BLaER1 treated with 17β-estradiol and CSF1 and Interleukin-3, amounts not matched to agents 10 nM and 100 nM (cell line): Measurements from ENCODE around the gene ANO2.

Source experiments
- H3K27ac ChIP-seq, 11 experiments: shearing (Covaris generic); formaldehyde crosslinking; 2 replicates each; pipeline ENCODE4 v1.8.1; 2022
- H3K27me3 ChIP-seq, 11 experiments: shearing (Covaris generic); formaldehyde crosslinking; 2 replicates each; pipeline ENCODE4 v1.8.1; 2022
- H3K36me3 ChIP-seq, 11 experiments: shearing (Covaris generic); formaldehyde crosslinking; 2 replicates each; pipeline ENCODE4 v1.8.1; 2022
- H3K4me1 ChIP-seq, 10 experiments: shearing (Covaris generic); formaldehyde crosslinking; 2 replicates each; pipeline ENCODE4 v1.8.1; 2022
- H3K4me2 ChIP-seq, 11 experiments: shearing (Covaris generic); formaldehyde crosslinking; 2 replicates each; pipeline ENCODE4 v1.8.1; 2022
- H3K4me3 ChIP-seq, 10 experiments: shearing (Covaris generic); formaldehyde crosslinking; 2 replicates each; pipeline ENCODE4 v1.8.1; 2022
- H3K9ac ChIP-seq, 11 experiments: shearing (Covaris generic); formaldehyde crosslinking; 2 replicates each; pipeline ENCODE4 v1.8.1; 2022
- H3K9me3 ChIP-seq, 11 experiments: shearing (Covaris generic); formaldehyde crosslinking; replicated peaks in 1 of 11; 2 replicates each; pipeline ENCODE4 v1.8.1; 2022
- H4K20me1 ChIP-seq, 11 experiments: shearing (Covaris generic); formaldehyde crosslinking; 2 replicates each; pipeline ENCODE4 v1.8.1; 2022
- Cebpa-rat ChIP-seq, 11 experiments: shearing (Covaris generic); IDR thresholded peaks; 2 replicates each; pipeline ENCODE4 v1.8.1; 2022

The ANO2 gene

GRCh38 chr12:5570416-5570815 lies 374.6 kb downstream of the ANO2 start:
- H3K36me3 ChIP-seq: no peaks in the 10 kb centered on the region
- H3K4me2 ChIP-seq: no peak overlapping the region
- peaks cover 0 to 15% (median 8%) of the 10 kb centered on the region in 10 experiments; a peak in 10 of 20 replicates for H3K4me1 ChIP-seq
- no peaks in the 10 kb centered on the region for H3K9me3 ChIP-seq
- H3K27me3 ChIP-seq: no peaks in the 10 kb centered on the region
- H4K20me1 ChIP-seq: no peaks in the 10 kb centered on the region
- TF ChIP-seq Cebpa-rat (IDR thresholded peaks at IDR 0.05): no peak
- H3K9ac ChIP-seq: no peak overlapping the region
- H3K4me3 ChIP-seq: no peak overlapping the region
- no peak overlapping the region for H3K27ac ChIP-seq

DNA sequence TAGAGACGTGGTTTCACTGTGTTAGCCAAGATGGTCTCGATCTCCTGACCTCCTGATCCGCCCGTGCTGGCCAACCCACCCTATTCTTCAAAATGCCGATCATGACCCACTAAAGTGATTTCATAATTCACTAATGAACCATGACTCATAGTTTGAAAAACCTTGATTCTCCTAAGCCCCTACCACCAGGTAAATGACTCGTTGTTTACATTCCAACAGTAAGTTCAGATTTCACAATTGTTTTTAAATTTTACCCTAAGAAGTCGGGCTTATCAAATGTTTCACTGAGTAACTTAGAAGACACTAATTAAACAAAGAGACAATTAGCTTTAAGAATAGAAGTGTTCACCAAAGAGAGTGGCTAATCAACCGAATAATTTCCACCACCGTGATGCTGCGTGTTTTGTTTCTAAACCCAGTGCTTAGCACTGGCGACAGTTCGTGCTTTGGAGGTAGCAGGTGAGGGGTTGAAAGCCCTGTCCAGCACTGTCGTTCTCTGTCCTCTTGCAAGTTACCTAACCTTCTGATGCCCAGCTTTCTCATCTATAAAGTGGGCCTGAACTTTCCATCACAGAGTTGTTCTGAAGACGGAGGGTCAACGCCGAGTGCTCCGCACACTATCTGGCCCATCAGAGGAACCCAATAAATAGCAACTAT lies 376.6 kb downstream of the ANO2 start:
- Histone ChIP-seq H3K9me3 (no peaks in the 10 kb centered on the region), H3K27ac (no peak overlapping the region), H3K9ac (no peak overlapping the region), H4K20me1 (no peaks in the 10 kb centered on the region), H3K36me3 (no peaks in the 10 kb centered on the region), H3K4me3 (no peak overlapping the region), H3K4me1 (peaks cover 0 to 15% (median 8%) of the 10 kb centered on the region in 10 experiments; a peak in 10 of 20 replicates), H3K27me3 (no peaks in the 10 kb centered on the region), H3K4me2 (0 out of 22 replicates have a peak overlapping the region, but pooled peaks of 1 of the 11 experiments have one; percentile 49)
- no peak for TF ChIP-seq Cebpa-rat (IDR thresholded peaks at IDR 0.05)

DNA sequence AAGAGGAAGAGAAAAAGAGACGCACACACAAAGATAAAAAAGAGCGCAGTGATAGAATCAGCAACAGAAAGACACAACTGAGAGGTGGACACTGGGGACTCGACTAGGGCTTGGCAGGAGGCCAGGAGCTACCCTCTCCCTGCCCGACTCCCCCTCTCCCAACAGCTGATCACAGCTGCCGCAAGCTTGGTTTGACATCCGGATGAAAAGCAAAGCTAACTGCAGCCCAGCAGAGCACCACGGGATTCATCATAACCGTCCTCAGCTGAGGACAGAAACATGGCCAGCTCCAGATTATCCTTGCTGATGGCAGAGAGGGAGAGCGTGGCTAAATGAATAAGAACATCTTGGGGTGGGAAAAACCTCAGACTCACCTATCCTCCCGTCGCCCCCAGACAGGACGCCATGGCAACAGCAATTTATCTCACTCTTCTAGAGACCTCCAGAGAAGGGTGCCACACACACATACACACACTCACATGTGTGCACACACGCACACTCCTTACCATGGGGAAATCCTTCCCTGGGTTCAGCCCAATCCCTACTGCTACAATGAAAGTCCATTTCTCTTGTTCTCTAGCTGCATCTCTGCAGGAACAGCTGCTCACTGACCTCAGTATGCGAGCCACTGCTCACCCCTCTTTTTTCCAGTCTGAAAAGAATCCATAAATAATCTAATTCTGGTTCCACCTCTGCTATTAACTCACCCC lies 377.9 kb downstream of the ANO2 start:
- no peak for TF ChIP-seq Cebpa-rat (IDR thresholded peaks at IDR 0.05)
- Histone ChIP-seq H3K27me3 (no peaks in the 10 kb centered on the region), H3K4me1 (peaks cover 0 to 15% (median 8%) of the 10 kb centered on the region in 10 experiments; a peak in 10 of 20 replicates), H3K9me3 (no peaks in the 10 kb centered on the region), H3K4me3 (no peak overlapping the region), H3K27ac (no peak overlapping the region), H4K20me1 (no peaks in the 10 kb centered on the region), H3K36me3 (no peaks in the 10 kb centered on the region), H3K4me2 (peak overlapping the region in 9 of 11 experiments; percentile 9 to 56 (median 39); a peak in 14 of 22 replicates), H3K9ac (no peak overlapping the region)

GRCh38 chr12:5565933-5566599 lies 379.0 kb downstream of the ANO2 start:
- Histone ChIP-seq H3K36me3 (no peaks in the 10 kb centered on the region), H3K27ac (no peak overlapping the region), H3K27me3 (no peaks in the 10 kb centered on the region), H3K4me2 (no peak overlapping the region), H3K4me1 (peaks cover 0 to 15% (median 8%) of the 10 kb centered on the region in 10 experiments; a peak in 10 of 20 replicates), H4K20me1 (no peaks in the 10 kb centered on the region), H3K9ac (no peak overlapping the region), H3K4me3 (no peak overlapping the region), H3K9me3 (no peaks in the 10 kb centered on the region)
- no peak for TF ChIP-seq Cebpa-rat (IDR thresholded peaks at IDR 0.05)

DNA sequence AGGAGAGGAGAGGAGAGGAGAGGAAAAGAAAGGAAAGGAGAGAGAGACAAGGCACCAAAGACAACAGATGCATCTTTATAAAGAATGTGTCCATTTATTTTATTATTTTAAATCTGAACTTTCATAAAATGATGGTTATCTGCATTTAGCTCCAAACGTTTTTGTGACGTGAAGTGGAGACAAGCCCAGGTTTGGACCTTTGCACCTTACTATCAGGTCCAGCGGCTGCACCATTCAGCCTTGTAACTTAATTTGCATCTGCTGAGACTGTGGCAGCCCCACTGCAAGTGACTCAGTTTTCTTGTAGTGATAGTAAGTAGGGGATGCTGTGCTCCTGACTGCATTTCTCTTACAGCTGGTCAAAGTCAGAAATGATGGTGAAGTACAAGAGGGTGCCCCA lies 382.5 kb downstream of the ANO2 start:
- Histone ChIP-seq H3K36me3 (no peaks in the 10 kb centered on the region), H3K4me3 (no peak overlapping the region), H4K20me1 (no peaks in the 10 kb centered on the region), H3K27me3 (no peaks in the 10 kb centered on the region), H3K4me1 (peaks cover 0 to 9% (median 7%) of the 10 kb centered on the region in 10 experiments; a peak in 10 of 20 replicates), H3K27ac (no peak overlapping the region), H3K4me2 (no peak overlapping the region), H3K9me3 (no peaks in the 10 kb centered on the region), H3K9ac (no peak overlapping the region)
- no peak for TF ChIP-seq Cebpa-rat (IDR thresholded peaks at IDR 0.05)

GRCh38 chr12:5561846-5562245 lies 383.2 kb downstream of the ANO2 start:
- Histone ChIP-seq H3K36me3 (no peaks in the 10 kb centered on the region), H3K27me3 (no peaks in the 10 kb centered on the region), H3K9me3 (no peaks in the 10 kb centered on the region), H3K9ac (no peak overlapping the region), H3K4me1 (peaks cover 0 to 2% (median under 1%) of the 10 kb centered on the region in 10 experiments; a peak in 6 of 20 replicates), H3K27ac (no peak overlapping the region), H4K20me1 (no peaks in the 10 kb centered on the region), H3K4me2 (no peak overlapping the region), H3K4me3 (no peak overlapping the region)
- TF ChIP-seq Cebpa-rat (IDR thresholded peaks at IDR 0.05): 0 out of 22 replicates have a peak, but pooled peaks of 1 of the 11 experiments have one; percentile 25

DNA sequence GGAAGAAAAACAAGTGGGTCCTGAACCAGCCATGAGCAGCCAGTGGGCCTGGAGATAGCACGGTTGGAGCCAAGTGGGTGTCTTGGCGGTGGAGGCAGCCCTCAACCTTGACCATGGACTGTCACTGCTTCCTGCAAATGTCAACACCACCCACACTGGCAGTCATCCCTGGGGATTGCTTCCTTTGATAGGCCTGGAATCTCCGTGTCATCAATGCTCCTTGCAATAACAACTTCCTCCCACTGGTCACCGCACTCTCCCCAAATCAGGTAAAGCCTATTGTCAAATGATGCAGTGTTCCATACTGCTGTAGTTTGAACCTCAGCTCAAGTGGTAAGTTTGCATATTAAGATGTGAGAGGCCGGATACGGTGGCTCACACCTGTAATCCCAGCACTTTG lies 384.0 kb downstream of the ANO2 start:
- TF ChIP-seq Cebpa-rat (IDR thresholded peaks at IDR 0.05): no peak
- Histone ChIP-seq H3K4me1 (no peaks in the 10 kb centered on the region), H3K27ac (no peak overlapping the region), H3K9ac (no peak overlapping the region), H3K4me2 (no peak overlapping the region), H3K36me3 (no peaks in the 10 kb centered on the region), H3K9me3 (peaks cover 0 to 5% (median 0%) of the 10 kb centered on the region in 11 experiments; a peak in 4 of 22 replicates), H3K4me3 (no peak overlapping the region), H3K27me3 (no peaks in the 10 kb centered on the region), H4K20me1 (no peaks in the 10 kb centered on the region)

DNA sequence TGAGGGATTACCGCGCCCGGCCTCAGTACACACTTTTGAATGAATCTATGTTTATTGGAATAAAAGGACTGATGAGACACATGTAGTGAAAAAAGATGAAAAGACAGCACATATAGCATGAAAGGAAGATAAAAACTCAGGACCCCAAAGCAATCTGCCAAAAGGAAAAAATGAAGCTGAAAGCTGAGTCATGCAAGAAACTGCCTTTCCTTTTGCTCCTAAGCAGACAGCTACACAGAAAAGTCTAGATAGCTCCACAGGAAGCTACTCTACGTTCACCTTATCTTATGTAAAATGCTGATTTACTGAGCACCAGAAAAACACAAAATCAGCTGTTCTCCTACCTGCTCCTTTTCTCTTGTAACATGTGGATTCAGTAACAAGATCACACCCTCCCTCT lies 384.8 kb downstream of the ANO2 start:
- no peak for TF ChIP-seq Cebpa-rat (IDR thresholded peaks at IDR 0.05)
- Histone ChIP-seq H3K4me1 (no peaks in the 10 kb centered on the region), H4K20me1 (no peaks in the 10 kb centered on the region), H3K4me2 (no peak overlapping the region), H3K9me3 (peaks cover 0 to 7% (median 0%) of the 10 kb centered on the region in 11 experiments; a peak in 4 of 22 replicates), H3K27ac (no peak overlapping the region), H3K9ac (no peak overlapping the region), H3K27me3 (no peaks in the 10 kb centered on the region), H3K4me3 (no peak overlapping the region), H3K36me3 (no peaks in the 10 kb centered on the region)

GRCh38 chr12:5557906-5558305 lies 387.2 kb downstream of the ANO2 start:
- Histone ChIP-seq H3K27ac (no peak overlapping the region), H4K20me1 (no peaks in the 10 kb centered on the region), H3K4me1 (no peaks in the 10 kb centered on the region), H3K27me3 (no peaks in the 10 kb centered on the region), H3K9me3 (peaks cover 0 to 7% (median 0%) of the 10 kb centered on the region in 11 experiments; a peak in 4 of 22 replicates), H3K36me3 (no peaks in the 10 kb centered on the region), H3K9ac (no peak overlapping the region), H3K4me2 (no peak overlapping the region), H3K4me3 (no peak overlapping the region)
- TF ChIP-seq Cebpa-rat (IDR thresholded peaks at IDR 0.05): no peak
